Measurements from ENCODE around the gene ZNF710. TPM values are rescaled to one million over a fixed set of nuclear protein-coding genes. Genes with fewer than 3 reads are reported as not detected.

The ZNF710 gene
- total RNA-seq, 2 donors from 2014 or later, result 18.1 to 34.5 TPM

DNA sequence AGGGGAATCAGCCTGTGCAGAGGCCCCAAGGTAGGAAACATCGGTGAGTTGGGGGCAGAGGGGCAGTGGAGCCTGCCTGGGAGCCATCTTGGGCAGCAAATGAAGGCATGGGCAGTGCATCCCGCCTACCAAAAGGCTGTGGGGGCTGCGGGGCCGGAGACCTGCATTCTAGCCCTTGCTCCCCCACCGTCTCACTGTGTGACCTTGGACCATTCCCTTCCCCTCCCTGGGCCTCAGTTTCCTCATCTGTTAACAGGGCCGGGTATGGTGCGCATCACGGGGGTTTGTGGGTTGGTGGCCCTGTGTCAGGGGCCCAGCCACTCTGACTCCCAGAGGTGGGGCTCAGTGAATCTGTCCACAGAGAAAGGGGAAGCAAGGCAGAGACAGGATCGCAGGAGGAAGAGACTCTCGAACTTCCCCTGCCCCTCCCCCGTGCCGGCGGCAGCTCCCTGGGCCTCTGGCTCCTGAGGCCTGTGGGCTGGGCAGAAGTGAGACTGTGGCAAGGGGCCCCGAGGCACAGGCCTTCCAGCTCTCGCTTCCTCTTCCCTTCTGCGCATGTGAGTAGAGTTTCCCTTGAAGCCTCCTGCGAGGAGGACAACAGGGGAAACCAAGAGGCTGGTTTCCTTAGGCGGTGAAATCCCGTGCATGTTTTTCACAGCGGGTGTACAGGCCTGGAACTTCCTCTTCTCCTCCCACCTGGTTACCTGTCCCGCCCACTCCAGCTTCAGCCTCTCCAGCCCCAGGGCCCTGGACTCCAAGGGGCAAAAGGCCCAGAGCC lies 58.3 kb downstream of the ZNF710 start:
- WGBS, 2 donors, result 55 to 87% methylated on average over 18 to 20 of the region's 21 CpGs
- Histone ChIP-seq H3K36me3 (replicated peaks in 1 of 2; ENCODE audit: insufficient read depth in 1 of 2, low read depth in 2 of 2) (no peaks in the 10 kb centered on the region), H3K4me3 (no peak overlapping the region), H3K9me3 (no peaks in the 10 kb centered on the region), H3K27me3 (no peaks in the 10 kb centered on the region), H3K27ac (peak overlapping the region; percentile 18 to 93 (median 70)), H3K4me1 (peaks cover 60% of the 10 kb centered on the region)
- ATAC-seq (no peak), DNase-seq (peak in 3 of 4 donors; percentile 36 to 80 (median 47))
- intact Hi-C loops (cut with DNase I), result no loop called here
- TF ChIP-seq, protein P1, sequence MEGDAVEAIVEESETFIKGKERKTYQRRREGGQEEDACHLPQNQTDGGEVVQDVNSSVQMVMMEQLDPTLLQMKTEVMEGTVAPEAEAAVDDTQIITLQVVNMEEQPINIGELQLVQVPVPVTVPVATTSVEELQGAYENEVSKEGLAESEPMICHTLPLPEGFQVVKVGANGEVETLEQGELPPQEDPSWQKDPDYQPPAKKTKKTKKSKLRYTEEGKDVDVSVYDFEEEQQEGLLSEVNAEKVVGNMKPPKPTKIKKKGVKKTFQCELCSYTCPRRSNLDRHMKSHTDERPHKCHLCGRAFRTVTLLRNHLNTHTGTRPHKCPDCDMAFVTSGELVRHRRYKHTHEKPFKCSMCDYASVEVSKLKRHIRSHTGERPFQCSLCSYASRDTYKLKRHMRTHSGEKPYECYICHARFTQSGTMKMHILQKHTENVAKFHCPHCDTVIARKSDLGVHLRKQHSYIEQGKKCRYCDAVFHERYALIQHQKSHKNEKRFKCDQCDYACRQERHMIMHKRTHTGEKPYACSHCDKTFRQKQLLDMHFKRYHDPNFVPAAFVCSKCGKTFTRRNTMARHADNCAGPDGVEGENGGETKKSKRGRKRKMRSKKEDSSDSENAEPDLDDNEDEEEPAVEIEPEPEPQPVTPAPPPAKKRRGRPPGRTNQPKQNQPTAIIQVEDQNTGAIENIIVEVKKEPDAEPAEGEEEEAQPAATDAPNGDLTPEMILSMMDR (IDR thresholded peaks at IDR 0.05), result no peak
- peak in 1 of 3 donors; percentile 28 for TF ChIP-seq POLR2A (IDR thresholded peaks at IDR 0.05)

DNA sequence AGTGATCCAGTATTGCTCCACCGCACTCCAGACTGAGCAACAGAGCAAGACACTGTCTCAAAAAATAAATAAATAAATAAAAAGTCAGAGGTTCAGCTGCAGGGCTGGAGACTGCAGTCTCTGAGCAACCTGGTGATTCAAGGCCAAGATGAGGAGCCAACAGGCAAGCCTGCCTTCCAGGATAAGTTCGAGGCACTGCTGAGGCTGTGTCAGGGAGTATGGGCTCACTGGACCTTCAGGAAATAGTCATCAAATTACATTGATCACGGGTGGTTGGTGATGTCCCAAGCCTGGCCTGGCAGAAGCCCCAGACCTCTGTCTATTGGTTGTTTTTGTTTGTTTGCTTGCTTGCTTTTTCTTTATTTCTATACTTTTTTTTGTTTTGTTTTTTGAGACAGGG lies 59.7 kb downstream of the ZNF710 start:
- TF ChIP-seq, protein P1 (IDR thresholded peaks at IDR 0.05), result no peak
- no peak for TF ChIP-seq POLR2A (IDR thresholded peaks at IDR 0.05)
- no peaks in the 10 kb centered on the region for H3K36me3 ChIP-seq (replicated peaks in 1 of 2; ENCODE audit: insufficient read depth in 1 of 2, low read depth in 2 of 2)
- DNase-seq, result peak in 2 of 4 donors; percentile 37 to 55
- H3K4me1 ChIP-seq, result peaks cover 60% of the 10 kb centered on the region
- no peak for ATAC-seq
- intact Hi-C loops (cut with DNase I), result no loop called here
- H3K27me3 ChIP-seq, result no peaks in the 10 kb centered on the region
- WGBS, 2 donors, result 35 to 47% methylated on average over 3 of the region's 3 CpGs
- no peak overlapping the region for H3K4me3 ChIP-seq
- peak overlapping the region in 3 of 4 donors; percentile 87 to 93 (median 90) for H3K27ac ChIP-seq
- H3K9me3 ChIP-seq, result no peaks in the 10 kb centered on the region

DNA sequence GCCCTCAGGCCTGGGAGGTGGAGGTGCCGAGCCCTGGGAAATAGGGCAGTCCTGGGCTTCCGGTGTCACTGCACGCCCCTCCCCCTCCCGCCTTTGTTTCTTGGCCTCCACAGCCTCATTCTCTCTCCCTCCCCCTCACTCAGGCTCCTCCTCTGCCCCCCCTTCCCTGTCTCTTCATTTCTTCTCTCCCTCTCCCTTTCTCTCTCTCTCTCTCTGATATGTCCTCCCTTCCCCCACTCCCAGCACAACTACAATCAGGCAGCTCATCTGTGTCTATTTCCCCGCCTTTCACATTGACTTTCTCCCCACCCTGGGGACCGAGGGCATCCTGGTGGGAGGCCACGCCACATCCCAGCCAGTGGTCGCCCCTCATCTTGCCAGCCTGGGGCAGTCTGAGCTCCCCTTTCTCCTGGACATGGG lies 60.9 kb downstream of the ZNF710 start:
- intact Hi-C loops (cut with DNase I), result no loop called here
- TF ChIP-seq POLR2A (IDR thresholded peaks at IDR 0.05), result no peak
- TF ChIP-seq, protein P1 (IDR thresholded peaks at IDR 0.05), result no peak
- H3K4me1 ChIP-seq, result peaks cover 65% of the 10 kb centered on the region
- no peaks in the 10 kb centered on the region for H3K36me3 ChIP-seq (replicated peaks in 1 of 2; ENCODE audit: insufficient read depth in 1 of 2, low read depth in 2 of 2)
- no peaks in the 10 kb centered on the region for H3K9me3 ChIP-seq
- no peaks in the 10 kb centered on the region for H3K27me3 ChIP-seq
- H3K27ac ChIP-seq, result peak overlapping the region; percentile 87 to 96 (median 92)
- 33 to 39% methylated on average over 8 of the region's 8 CpGs for WGBS, 2 donors
- no peak overlapping the region for H3K4me3 ChIP-seq
- peak; percentile 51 for ATAC-seq
- peak; percentile 80 to 93 (median 88) for DNase-seq

DNA sequence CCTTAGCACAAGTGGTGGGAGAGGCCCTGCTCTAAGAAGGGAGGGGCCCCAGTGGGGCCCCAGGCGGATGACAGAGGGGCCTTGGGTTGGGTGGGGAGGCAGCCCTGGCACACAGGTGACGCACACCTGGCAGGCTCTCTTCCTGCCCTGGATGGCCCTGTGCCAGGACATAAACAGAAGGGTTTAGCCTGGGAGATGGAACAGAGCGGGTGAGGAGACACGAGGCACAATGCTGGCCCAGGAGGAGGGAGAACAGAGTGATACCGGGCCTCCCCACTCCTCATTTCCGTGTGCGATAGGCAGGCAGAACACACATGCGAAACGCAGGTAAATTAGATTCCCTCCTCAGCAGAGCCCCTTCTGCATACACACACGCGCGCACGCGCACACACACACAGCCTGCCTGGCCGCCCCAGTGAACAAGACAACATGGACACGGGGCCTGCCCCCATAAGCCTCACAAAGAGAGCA lies 61.4 kb downstream of the ZNF710 start:
- ATAC-seq (peak; percentile 74), DNase-seq (peak; percentile 86 to 97 (median 91))
- TF ChIP-seq, protein P1 (IDR thresholded peaks at IDR 0.05), result no peak
- TF ChIP-seq POLR2A (IDR thresholded peaks at IDR 0.05), result peak; percentile 25 to 32 (median 29)
- Histone ChIP-seq H3K9me3 (no peaks in the 10 kb centered on the region), H3K4me1 (peaks cover 70% of the 10 kb centered on the region), H3K36me3 (replicated peaks in 1 of 2; ENCODE audit: insufficient read depth in 1 of 2, low read depth in 2 of 2) (no peaks in the 10 kb centered on the region), H3K27ac (peak overlapping the region; percentile 87 to 96 (median 92)), H3K4me3 (no peak overlapping the region), H3K27me3 (no peaks in the 10 kb centered on the region)
- 14 to 36% methylated on average over 4 to 16 of the region's 16 CpGs for WGBS, 2 donors
- intact Hi-C loops (cut with DNase I), result no loop called here
